Ishikawa (cell line): ENCODE measurements around the gene FKBP2.

Experiments
- EP300 ChIP-seq: IDR thresholded peaks from 2 replicates; pipeline ENCODE4 v1.6.1; 2012; ENCODE audit warnings: borderline replicate concordance
- NFIC ChIP-seq: IDR thresholded peaks from 2 replicates; pipeline ENCODE4 v1.6.1; 2012

- TF ChIP-seq NFIC (no peak), EP300 (no peak)
Measured at GRCh38 chr11:64241491-64242374, 838 bp downstream of the FKBP2 start.
